ENCODE data around the gene OCA2.

DNA sequence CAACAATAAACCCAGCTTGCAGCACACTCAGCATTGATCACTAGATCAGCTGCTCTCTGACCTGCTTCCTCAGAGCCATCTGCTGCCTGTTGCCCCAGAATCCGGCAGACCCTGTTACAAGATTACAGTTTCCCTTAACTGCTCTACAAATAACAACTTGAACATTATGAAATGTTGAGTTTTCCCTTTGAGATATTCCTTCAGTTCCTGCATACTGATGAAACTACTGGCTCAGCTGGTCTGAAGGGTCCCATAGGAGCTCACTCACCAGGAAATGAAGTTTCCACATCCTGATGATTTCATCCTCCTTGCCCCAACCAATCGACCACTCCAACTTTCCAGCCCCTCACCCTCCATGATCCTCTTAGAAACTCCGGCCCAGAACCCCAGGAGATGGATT is 281.9 kb downstream of the OCA2 start:
- TF ChIP-seq CTCF (conservative IDR thresholded peaks at IDR 0.05; ENCODE audit: low read length) (no peak), EZH2phosphoT487 (IDR thresholded peaks at IDR 0.05; ENCODE audit: borderline replicate concordance) (no peak)

All from Loucy (cell line).